ENCODE data around the gene RBBP8NL. TPM values are rescaled to one million over a fixed set of nuclear protein-coding genes. Genes with fewer than 3 reads are reported as not detected.
"Not testable (repeated sequence)": the region's sequence is repeated elsewhere in the genome, so short reads cannot be mapped to it uniquely, and the experiment has no call there.

Gene RBBP8NL
- total RNA-seq, 1 donor from 2014 or later, result not detected

DNA sequence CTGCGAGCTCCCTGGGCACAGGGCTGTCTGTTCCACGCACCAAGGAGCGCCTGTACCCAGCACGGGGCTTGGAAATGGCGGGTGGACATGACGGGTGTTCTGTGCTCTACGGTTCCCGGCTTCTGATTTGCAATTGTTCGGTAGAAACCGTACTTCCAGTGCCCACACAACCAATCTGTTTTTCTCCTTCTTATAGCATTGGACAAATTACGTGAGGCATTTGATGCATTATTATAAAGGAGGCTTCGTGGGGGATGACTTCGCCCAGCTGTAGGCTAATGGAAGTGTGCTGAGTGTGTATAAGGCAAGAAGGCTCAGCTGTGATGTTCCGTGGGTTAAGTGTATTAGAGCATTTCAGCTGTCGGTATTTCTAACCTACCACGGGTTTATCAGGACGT lies 50.3 kb downstream of the RBBP8NL start:
- DNase-seq (ENCODE audit: extremely low read depth, low read depth, low spot score), result no peak

DNA sequence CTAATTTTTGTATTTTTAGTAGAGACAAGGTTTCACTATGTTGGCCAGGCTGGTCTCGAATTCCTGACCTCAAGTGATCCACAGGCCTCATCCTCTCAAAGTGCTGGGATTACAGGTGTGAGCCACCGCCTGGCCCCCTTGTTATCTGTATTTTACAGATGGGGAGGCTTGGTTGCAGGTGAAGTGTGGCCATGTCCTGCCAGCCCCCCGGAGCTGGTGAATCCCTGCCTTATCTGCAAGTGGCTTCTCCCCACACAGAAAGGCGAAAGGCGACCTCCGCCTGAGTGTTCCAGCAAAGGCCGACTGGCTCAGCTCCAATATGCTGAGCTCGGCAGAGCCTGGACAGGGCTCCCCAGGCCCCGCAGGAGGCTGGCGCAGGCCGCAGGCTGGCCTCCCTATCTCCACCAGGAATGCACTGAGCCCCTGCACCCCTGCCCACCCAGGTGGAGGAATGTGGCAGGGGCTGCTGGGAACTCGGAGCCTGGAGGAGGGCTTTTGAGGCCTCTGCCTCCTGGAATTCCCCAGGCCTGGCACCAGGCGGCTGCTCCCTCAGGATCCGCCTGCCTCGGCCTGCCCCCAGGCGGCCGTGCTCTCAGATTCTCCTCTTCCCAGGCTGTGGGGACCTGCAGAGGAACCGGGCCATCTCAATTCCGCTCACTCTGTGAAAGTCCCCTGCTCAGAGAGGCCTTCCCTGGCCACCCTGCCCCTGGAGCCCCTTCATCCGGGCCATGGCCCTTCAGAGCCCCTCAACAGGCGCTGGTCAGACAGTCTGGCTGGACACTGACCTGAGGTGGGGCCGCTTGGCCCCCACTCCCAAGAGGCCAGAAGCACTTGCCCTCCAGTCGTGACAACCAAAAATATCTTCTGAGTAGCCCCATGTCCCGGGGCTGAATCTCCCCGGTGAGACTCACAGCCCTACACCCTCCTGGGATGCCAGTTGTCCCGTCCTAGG lies 51.0 kb downstream of the RBBP8NL start:
- no peak for DNase-seq (ENCODE audit: extremely low read depth, low read depth, low spot score)

DNA sequence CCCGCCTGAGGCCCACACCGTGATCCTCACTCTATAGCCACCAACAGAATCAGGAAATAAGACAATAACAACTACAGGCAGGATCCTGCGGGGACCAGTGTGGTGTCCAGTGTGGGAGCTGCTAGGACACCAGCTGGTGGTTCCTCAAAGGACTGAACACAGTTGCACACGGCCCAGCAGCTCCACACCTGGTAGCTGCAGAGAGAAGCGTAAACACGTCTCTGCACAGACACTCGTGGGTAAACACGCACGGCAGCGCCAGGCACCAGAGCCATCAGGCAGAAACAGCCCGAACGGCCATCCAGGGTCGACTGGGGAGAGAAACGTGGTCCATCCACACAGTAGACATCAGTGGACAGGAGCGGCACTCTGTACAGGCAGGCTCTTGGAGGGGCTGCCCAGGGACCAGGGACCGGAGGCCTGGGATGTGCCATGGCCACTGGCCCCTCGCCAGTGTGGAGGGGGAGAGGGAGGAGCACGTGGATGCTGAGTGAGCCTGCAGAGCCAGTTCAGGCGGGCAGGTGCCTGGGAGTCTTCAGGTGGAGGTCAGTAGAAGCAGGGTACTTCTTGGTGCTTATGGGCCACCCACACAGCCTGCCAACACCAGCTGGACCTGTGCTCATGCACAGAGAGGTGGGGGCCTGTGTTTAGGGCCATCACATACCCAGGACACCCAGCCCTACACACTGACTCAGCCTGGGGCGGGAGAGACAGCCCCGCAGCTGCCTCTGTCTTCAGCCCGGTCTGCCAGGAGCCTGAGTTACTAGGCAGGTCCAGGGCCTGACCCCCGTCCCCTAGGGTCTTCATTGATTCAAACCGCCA lies 52.8 kb downstream of the RBBP8NL start:
- no peak for DNase-seq (ENCODE audit: extremely low read depth, low read depth, low spot score)

DNA sequence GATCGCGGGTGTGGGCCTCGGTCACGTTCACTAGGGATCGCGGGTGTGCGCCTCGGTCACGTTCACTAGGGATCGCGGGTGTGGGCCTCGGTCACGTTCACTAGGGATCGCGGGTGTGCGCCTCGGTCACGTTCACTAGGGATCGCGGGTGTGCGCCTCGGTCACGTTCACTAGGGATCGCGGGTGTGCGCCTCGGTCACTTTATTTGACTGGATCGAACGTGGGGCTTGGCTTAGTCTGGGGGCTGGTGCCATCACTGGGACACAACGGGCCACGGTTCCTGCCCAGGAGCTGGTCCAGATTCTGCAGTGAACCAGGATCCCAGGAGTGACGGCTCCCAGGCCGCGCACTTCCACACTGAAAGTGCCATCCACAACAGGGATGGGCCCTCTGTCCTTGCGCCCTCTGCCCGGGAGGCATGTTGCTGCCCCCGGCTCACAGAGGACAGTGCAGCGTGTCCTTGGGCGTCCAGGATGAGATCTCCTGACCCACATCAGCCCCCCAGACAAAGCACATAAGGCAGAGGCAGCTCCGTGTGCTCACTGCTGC lies 53.6 kb downstream of the RBBP8NL start:
- DNase-seq (ENCODE audit: extremely low read depth, low read depth, low spot score), result not testable (repeated sequence)

DNA sequence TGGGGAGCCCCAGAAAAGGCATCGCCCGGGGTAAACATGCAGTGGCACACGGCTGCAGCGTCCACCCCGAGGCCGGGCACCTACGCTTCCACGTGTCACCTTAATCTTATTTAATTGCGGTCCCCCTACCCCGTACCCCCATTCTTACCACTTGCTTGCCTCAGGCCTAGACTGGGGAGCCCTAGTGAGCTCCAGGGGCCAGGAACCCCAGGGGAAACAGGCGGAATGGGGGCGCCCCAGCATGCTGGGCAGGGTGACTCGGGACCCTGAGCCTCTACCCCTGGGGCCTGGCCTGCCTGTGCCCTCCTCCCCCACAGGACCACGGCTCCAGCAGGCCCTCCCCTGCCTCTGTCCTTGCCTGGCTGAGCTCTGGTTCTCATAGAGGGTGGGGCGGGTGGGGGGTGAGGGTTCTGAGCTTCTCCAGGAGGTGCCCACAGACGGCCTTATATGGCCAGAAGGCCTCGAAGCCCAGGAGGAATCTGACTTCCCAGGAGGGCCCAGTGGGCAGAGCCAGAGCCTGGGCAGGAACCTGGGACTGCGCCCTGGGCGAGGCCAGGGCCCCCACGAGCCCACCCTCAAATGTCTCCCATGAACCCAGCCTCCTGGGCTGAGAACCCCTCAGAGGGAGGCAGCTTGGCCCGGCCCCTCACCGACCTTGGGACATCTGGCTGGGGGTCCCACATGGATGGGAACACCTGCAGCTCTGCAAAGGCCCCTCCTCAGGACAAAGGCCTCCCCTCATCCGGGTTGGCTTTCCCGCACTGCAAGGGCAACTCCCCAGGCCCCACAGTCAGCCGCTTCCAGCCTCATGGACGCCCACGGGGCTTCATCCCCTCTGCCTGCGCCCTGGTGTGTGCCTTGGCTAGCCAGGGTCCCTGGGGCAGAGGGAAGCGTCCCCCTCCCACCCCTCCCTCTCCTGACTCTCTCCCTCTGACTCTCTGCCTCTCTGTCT lies 55.0 kb downstream of the RBBP8NL start:
- DNase-seq (ENCODE audit: extremely low read depth, low read depth, low spot score), result no peak

DNA sequence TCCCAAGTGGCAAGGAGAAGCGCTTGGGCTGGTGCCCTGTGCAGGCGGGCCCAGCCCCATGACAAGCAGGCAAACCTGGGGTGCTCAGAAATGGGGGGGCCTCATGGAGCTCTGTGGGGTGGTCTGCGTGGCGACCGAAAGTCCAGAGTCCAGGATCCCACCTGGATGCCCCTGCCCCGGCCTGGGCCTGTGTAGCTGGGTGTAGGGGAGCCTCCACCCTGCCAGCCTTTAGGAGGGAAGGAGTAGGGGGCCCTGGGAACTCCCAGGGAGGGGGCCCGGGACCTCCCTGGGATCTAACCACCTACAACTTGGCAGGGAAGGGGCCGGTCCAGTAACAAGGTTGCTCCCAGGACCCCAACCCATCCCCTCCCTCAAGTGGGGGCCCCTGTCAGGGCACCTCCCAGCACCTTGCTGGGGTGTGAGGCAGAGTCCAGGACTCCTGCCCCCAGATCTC lies 55.7 kb downstream of the RBBP8NL start:
- DNase-seq (ENCODE audit: extremely low read depth, low read depth, low spot score), result no peak

DNA sequence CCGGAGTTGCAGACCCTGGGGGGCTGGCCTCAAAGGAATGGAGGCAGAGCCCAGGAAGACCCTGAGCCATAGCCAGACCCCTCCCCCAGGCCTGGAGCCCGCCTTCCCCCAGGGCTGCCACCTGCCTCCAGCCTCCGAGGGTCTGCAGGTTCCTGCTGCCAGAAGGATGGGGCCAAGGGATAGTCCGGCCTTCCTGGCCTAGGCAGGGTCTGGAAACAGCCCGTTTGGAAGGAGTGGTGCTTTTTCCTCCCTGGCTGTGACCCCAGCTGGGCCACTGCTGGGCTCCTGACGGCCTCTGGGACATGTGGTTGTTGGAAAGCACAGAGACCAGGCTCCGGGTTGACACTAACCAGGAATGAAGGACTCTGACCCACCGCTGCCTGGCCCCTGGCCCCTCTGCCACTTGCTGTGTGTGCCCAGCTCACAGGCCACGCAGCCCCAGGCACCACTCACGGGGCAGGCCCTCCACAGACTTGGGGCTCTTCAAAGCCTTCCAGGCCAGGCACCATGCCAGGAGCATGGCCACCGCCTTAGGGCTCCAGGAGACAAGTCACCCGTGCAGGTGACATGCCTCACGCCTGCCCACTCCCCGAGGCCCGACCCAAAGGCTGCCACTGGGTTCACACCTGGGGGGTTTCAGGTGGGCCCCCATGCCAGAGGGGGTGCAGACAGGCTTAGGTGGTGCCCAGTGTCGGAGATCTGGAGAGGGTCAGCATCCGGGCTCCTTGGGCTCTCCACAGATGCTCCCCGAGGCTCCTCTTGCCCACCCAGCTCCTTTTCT lies 56.3 kb downstream of the RBBP8NL start:
- DNase-seq (ENCODE audit: extremely low read depth, low read depth, low spot score), result no peak

DNA sequence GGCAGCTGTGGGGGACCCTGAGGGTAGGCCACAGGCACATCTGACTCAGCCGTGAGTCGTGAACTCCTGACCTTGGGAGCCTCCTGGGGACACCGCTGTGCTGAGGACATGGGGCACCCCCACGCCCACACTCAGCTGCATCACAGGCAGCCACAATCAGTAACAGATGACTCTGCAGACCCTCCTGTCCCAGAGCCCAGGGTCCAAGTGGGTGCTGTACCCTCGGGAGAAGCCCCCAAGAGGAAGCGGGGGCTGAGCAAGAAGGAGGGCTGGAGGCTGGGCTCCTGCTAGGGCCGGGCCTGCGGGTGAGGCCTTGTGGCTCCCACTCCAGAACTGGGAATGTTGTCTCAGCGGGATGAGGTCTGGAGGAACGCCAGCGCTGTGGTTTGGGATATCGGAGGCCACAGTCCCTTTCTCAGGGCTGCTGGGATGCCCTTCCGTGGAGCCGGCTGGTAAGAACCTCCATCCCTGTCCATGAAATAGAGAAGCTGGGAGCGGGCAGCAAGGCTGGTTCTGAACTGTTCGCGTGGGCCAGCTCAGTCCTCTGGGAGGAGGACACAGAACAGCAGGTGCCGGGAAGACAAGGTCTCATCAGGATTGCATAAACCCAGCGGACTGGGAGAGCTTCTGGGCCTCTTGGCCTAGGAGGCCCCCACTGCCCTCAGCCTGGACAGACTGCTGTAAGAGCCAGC lies 57.1 kb downstream of the RBBP8NL start:
- no peak for DNase-seq (ENCODE audit: extremely low read depth, low read depth, low spot score)

DNA sequence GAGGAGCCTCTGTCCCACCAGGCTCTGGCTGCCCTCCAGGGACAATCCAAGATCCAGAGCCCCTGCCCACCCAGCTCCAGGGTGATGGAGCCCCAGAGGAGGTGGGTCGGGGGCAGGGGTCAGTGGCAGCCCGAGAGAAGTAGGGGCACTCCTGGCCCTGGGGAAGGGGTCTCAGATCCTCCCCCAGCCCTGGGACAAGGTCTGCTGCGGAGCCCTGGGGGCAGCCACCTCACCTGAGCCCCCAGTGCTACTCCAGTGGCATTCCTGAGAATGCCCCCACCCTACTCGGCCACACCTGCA lies 57.6 kb downstream of the RBBP8NL start:
- no peak for DNase-seq (ENCODE audit: extremely low read depth, low read depth, low spot score)

DNA sequence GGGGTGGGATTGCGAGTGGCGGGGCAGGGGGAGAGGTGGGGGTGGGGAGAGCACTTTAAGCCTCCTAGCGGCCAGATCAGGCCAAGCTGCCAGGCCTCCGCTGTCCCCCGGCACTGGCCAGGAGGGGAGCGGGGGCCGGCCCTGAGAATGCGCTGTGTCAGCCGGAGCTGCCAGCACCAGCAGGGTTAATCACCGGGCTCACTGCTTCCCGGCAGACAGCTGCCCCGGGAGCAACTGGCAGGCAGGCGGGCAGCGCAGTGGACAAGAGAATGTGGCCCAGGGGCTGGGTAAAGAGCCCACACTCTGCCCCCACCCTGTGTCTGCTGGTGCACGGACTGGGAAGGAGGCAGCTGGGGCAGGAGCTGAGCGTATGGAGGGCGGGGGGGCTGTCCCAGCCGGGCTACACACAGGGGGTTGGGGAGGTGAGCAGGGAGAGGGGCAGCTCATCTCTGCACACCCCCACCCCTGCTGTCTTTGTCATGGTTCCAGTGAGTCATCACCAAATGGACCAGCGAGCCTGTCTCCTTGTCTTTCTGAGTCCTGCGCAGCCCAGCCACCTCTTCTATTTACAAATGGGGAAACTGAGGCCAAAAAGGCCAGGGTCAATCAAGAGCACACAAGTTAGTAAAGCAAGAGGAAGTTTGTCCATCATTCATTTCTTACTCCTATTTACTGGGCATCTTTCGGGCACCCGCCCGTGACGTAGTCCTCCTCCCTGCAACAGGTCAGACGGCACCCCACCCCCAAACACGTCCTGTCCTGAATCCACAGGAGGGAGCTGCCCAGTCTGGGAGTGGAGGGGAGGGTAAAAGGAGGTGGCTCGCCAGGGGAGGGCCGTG lies 58.1 kb downstream of the RBBP8NL start:
- no peak for DNase-seq (ENCODE audit: extremely low read depth, low read depth, low spot score)

DNA sequence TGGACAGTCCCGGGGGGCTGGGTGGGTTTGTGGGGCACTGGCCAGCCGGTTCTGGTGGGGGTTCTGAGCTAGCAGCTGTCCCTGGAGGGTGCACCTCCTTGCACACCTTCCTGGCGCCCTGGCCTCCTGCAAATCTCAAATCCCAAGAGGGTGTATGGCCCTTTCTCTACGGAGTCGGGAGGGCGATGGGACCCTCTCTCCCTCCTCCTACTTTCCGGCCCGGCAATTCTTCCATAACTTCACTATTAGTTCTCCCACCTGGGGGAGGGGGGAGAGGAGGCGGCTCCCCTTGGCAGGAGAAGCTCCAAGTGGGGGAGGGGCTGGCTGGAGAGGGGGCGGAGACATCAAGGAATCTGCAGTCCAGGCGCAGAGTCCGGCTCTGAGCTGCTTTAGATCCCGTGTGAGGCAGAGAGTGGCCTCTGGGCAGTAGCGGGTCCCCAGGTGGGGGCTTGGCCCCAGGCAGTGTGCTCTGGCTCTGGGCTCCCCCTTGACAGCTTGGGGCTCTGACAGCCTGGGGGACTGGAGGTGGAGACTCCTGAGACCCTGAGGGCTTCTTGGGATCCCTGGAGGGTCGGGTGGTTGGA lies 58.9 kb downstream of the RBBP8NL start:
- DNase-seq (ENCODE audit: extremely low read depth, low read depth, low spot score), result no peak

DNA sequence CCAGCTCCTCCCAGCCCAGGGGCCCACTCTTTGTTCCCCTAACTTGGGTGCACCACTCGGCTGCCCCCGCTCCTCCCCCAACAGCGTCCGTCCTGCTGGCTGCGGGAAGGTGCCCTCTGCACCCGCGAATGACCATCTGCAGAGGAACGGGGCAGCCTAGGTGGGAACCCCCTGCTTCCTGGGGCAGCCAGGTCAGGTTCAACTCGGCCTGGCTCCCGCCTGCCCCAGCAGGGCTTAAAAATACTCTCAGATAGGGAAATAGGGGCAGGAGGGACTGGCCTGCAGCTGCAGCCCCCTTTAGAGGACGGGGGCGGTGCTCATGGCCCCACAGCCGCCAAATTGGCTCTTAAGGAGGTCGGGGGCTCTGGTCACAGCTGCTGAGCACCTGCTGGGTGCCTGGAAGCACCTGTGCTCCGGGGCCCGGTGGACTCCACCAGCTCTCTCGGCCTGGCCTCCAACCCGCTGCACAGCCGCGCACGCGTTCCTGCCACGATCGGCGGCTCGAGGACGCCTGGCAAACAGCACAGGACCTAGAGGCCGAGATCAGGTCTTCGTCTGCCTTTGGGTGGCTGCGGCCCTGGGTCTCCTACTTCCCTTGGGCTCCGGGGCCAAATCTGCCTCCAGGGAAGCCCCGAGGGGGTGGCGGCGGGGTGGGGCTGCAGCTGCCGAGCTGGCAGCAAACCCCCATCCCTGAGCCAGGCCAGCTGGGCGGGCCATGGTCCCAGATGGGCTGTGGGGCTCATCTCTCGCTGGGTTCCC lies 59.5 kb downstream of the RBBP8NL start:
- no peak for DNase-seq (ENCODE audit: extremely low read depth, low read depth, low spot score)

DNA sequence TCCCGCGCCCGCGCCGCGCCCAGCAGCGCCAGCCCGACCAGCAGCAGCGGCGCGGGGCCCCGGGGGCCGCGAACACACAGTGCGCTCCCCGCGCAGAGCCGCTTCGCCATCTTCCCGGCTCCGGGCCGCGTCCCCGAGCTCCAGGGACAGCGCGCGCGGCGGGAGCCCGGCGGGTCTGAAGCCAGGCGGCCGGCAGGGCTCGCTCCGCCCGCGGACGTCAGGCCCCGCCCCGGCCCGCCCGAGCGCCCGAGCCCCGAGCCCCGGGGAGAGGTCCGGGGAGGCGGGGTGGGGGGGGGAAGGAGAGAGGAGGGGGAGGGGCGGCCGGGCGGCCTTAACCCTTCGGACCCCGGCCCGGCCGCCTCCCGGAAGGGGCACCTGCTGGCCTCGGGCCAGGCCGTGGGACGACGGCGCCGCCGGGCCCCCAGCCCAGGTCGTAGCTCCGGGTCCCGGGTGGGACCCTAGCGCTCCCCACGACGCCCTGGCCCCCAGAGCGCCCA lies 60.2 kb downstream of the RBBP8NL start, which contains the start of gene LAMA5:
TSS of gene LAMA5 (minus strand) at position 177 of the 497 bp plus-strand sequence. CDS start at position 110, 67 bp downstream.
- no peak for DNase-seq (ENCODE audit: extremely low read depth, low read depth, low spot score)

DNA sequence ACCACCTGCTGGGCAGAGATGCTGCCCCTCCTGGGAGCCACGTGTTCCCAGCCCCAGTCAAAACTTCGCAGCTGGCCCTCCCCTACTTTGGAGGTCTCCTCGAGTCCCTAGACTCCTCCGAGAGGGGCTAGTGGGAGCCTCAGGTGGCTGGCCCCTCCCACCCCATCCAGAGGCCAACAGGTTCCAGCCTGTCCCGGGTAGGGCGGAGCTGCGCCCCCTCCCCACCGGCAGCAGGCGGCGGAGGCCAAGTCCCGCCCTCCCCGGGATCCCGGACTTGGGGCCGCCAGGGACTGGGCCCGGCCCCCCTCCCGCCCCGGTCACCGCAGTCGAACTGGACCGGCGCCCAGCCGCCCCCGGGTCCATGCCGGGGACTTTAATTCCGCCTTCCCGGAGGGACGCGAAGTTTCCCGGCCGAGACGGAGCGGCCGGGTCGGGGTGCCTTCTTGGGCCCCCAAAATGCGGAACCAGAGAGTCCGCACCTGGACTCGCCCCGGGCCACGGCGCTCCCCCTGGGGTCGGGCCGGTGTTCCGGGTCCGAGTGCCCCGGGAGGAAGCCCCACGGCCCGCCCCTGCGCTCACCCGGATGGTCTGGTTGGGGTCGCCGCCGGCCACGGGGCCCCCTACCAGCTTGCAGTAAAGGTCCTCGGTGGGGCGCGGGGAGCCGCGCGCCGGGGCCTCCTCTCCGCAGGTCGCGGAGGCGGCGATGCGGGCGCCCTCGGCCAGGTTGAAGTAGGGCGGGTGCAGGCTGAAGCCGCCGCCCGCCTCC lies 60.8 kb downstream of the RBBP8NL start:
- no peak for DNase-seq (ENCODE audit: extremely low read depth, low read depth, low spot score)

DNA sequence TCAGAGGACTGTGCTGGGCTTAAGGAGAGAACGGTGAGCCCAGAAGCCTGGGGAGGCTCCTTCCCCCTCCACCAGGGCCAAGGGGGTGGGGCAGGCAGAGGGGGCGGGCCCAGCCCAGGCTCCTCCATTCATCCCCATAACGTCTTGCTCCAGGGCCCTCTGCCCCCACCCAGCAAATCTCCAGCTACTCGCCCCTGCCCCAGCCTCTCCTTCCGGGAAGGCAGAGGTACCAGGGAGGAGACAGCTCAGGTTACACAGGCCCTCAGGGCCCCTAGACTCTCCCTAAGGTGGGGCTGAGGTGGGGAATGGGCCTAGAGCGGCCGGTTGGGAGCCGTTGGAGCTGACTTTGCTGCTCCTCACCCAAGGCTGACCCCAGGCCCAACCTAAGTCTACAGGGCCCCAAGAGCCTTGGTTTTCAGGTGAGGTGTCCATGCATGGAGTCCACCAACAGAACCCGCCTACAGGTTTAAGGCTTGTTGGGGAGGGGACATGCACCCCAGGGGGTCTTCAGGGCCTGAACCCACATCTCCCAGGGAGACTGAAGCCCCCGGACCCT lies 61.4 kb downstream of the RBBP8NL start:
- DNase-seq (ENCODE audit: extremely low read depth, low read depth, low spot score), result no peak

All from glomerular endothelial cell (primary cell).